ENCODE measurements around the gene PAX5.

The PAX5 gene

GRCh38 chr9:36986468-36987408 lies 47.3 kb downstream of the PAX5 start:
- Histone ChIP-seq H3K27me3 (ENCODE audit: control insufficient read depth in 1 of 2, insufficient read depth in 2 of 2, low read length in 2 of 2) (peaks cover 41 to 46% of the 10 kb centered on the region in 2 donors), H3K36me3 (ENCODE audit: control insufficient read depth in 2 of 2, insufficient read depth in 2 of 2, low read length in 2 of 2) (no peaks in the 10 kb centered on the region), H3K9me3 (ENCODE audit: control insufficient read depth in 2 of 2, low read length in 2 of 2) (peaks cover 6 to 10% of the 10 kb centered on the region in 2 donors), H3K4me3 (ENCODE audit: low read length in 2 of 2) (no peak overlapping the region), H3K9ac (ENCODE audit: low read length in 2 of 2) (no peak overlapping the region), H3K27ac (ENCODE audit: low read length) (no peak overlapping the region), H3K4me1 (ENCODE audit: control insufficient read depth, insufficient read depth, low read length) (no peaks in the 10 kb centered on the region)

- Histone ChIP-seq H3K9ac (ENCODE audit: low read length in 2 of 2) (no peak overlapping the region), H3K9me3 (ENCODE audit: control insufficient read depth in 2 of 2, low read length in 2 of 2) (peaks cover 0 to 6% of the 10 kb centered on the region in 2 donors), H3K4me3 (ENCODE audit: low read length in 2 of 2) (no peak overlapping the region), H3K27me3 (ENCODE audit: control insufficient read depth in 1 of 2, insufficient read depth in 2 of 2, low read length in 2 of 2) (peaks cover 41 to 44% of the 10 kb centered on the region in 2 donors), H3K4me1 (ENCODE audit: control insufficient read depth, insufficient read depth, low read length) (no peaks in the 10 kb centered on the region), H3K27ac (ENCODE audit: low read length) (no peak overlapping the region), H3K36me3 (ENCODE audit: control insufficient read depth in 2 of 2, insufficient read depth in 2 of 2, low read length in 2 of 2) (no peaks in the 10 kb centered on the region)
Measured at GRCh38 chr9:36985769-36986467, 48.1 kb downstream of the PAX5 start.

- no peak overlapping the region for H3K4me3 ChIP-seq (ENCODE audit: low read length in 2 of 2)
- H3K9ac ChIP-seq (ENCODE audit: low read length in 2 of 2): no peak overlapping the region
- no peaks in the 10 kb centered on the region for H3K4me1 ChIP-seq (ENCODE audit: control insufficient read depth, insufficient read depth, low read length)
- no peaks in the 10 kb centered on the region for H3K36me3 ChIP-seq (ENCODE audit: control insufficient read depth in 2 of 2, insufficient read depth in 2 of 2, low read length in 2 of 2)
- H3K9me3 ChIP-seq (ENCODE audit: control insufficient read depth in 2 of 2, low read length in 2 of 2): peaks cover 0 to 3% of the 10 kb centered on the region in 2 donors
- no peak overlapping the region for H3K27ac ChIP-seq (ENCODE audit: low read length)
- H3K27me3 ChIP-seq (ENCODE audit: control insufficient read depth in 1 of 2, insufficient read depth in 2 of 2, low read length in 2 of 2): peaks cover 44 to 48% of the 10 kb centered on the region in 2 donors
Measured at GRCh38 chr9:36985061-36985768, 48.9 kb downstream of the PAX5 start.

- Histone ChIP-seq H3K27me3 (ENCODE audit: control insufficient read depth in 1 of 2, insufficient read depth in 2 of 2, low read length in 2 of 2) (peaks cover 18 to 30% of the 10 kb centered on the region in 2 donors), H3K9me3 (ENCODE audit: control insufficient read depth in 2 of 2, low read length in 2 of 2) (no peaks in the 10 kb centered on the region), H3K4me1 (ENCODE audit: control insufficient read depth, insufficient read depth, low read length) (no peaks in the 10 kb centered on the region), H3K9ac (ENCODE audit: low read length in 2 of 2) (no peak overlapping the region), H3K27ac (ENCODE audit: low read length) (no peak overlapping the region), H3K36me3 (ENCODE audit: control insufficient read depth in 2 of 2, insufficient read depth in 2 of 2, low read length in 2 of 2) (no peaks in the 10 kb centered on the region), H3K4me3 (ENCODE audit: low read length in 2 of 2) (no peak overlapping the region)
Measured at GRCh38 chr9:36980148-36980974, 53.7 kb downstream of the PAX5 start.

- H3K9ac ChIP-seq (ENCODE audit: low read length in 2 of 2): no peak overlapping the region
- H3K4me1 ChIP-seq (ENCODE audit: control insufficient read depth, insufficient read depth, low read length): no peaks in the 10 kb centered on the region
- H3K27ac ChIP-seq (ENCODE audit: low read length): no peak overlapping the region
- no peaks in the 10 kb centered on the region for H3K36me3 ChIP-seq (ENCODE audit: control insufficient read depth in 2 of 2, insufficient read depth in 2 of 2, low read length in 2 of 2)
- H3K4me3 ChIP-seq (ENCODE audit: low read length in 2 of 2): no peak overlapping the region
- H3K27me3 ChIP-seq (ENCODE audit: control insufficient read depth in 1 of 2, insufficient read depth in 2 of 2, low read length in 2 of 2): peaks cover 8 to 15% of the 10 kb centered on the region in 2 donors
- no peaks in the 10 kb centered on the region for H3K9me3 ChIP-seq (ENCODE audit: control insufficient read depth in 2 of 2, low read length in 2 of 2)
Measured at GRCh38 chr9:36976371-36977030, 57.6 kb downstream of the PAX5 start.

GRCh38 chr9:36974731-36975130 lies 59.3 kb downstream of the PAX5 start:
- H3K36me3 ChIP-seq (ENCODE audit: control insufficient read depth in 2 of 2, insufficient read depth in 2 of 2, low read length in 2 of 2): no peaks in the 10 kb centered on the region
- H3K27me3 ChIP-seq (ENCODE audit: control insufficient read depth in 1 of 2, insufficient read depth in 2 of 2, low read length in 2 of 2): peaks cover 4 to 7% of the 10 kb centered on the region in 2 donors
- H3K4me1 ChIP-seq (ENCODE audit: control insufficient read depth, insufficient read depth, low read length): no peaks in the 10 kb centered on the region
- H3K27ac ChIP-seq (ENCODE audit: low read length): no peak overlapping the region
- no peak overlapping the region for H3K4me3 ChIP-seq (ENCODE audit: low read length in 2 of 2)
- H3K9ac ChIP-seq (ENCODE audit: low read length in 2 of 2): no peak overlapping the region
- H3K9me3 ChIP-seq (ENCODE audit: control insufficient read depth in 2 of 2, low read length in 2 of 2): no peaks in the 10 kb centered on the region

- H3K4me1 ChIP-seq (ENCODE audit: control insufficient read depth, insufficient read depth, low read length): no peaks in the 10 kb centered on the region
- no peak overlapping the region for H3K27ac ChIP-seq (ENCODE audit: low read length)
- no peak overlapping the region for H3K4me3 ChIP-seq (ENCODE audit: low read length in 2 of 2)
- H3K9ac ChIP-seq (ENCODE audit: low read length in 2 of 2): no peak overlapping the region
- no peaks in the 10 kb centered on the region for H3K36me3 ChIP-seq (ENCODE audit: control insufficient read depth in 2 of 2, insufficient read depth in 2 of 2, low read length in 2 of 2)
- H3K9me3 ChIP-seq (ENCODE audit: control insufficient read depth in 2 of 2, low read length in 2 of 2): no peaks in the 10 kb centered on the region
- H3K27me3 ChIP-seq (ENCODE audit: control insufficient read depth in 1 of 2, insufficient read depth in 2 of 2, low read length in 2 of 2): peaks cover 3 to 7% of the 10 kb centered on the region in 2 donors
Measured at GRCh38 chr9:36971935-36972488, 62.1 kb downstream of the PAX5 start.

GRCh38 chr9:36970007-36970888 lies 63.8 kb downstream of the PAX5 start:
- no peak overlapping the region for H3K9ac ChIP-seq (ENCODE audit: low read length in 2 of 2)
- no peak overlapping the region for H3K4me3 ChIP-seq (ENCODE audit: low read length in 2 of 2)
- peaks cover 0 to 2% of the 10 kb centered on the region in 2 donors for H3K27me3 ChIP-seq (ENCODE audit: control insufficient read depth in 1 of 2, insufficient read depth in 2 of 2, low read length in 2 of 2)
- no peaks in the 10 kb centered on the region for H3K9me3 ChIP-seq (ENCODE audit: control insufficient read depth in 2 of 2, low read length in 2 of 2)
- H3K27ac ChIP-seq (ENCODE audit: low read length): no peak overlapping the region
- H3K4me1 ChIP-seq (ENCODE audit: control insufficient read depth, insufficient read depth, low read length): no peaks in the 10 kb centered on the region
- H3K36me3 ChIP-seq (ENCODE audit: control insufficient read depth in 2 of 2, insufficient read depth in 2 of 2, low read length in 2 of 2): no peaks in the 10 kb centered on the region

- no peaks in the 10 kb centered on the region for H3K4me1 ChIP-seq (ENCODE audit: control insufficient read depth, insufficient read depth, low read length)
- no peak overlapping the region for H3K27ac ChIP-seq (ENCODE audit: low read length)
Measured at GRCh38 chr9:36969216-36969771, 64.8 kb downstream of the PAX5 start.

More at GRCh38 chr9:36969216-36969771, 64.8 kb downstream of the PAX5 start:
- H3K36me3 ChIP-seq (ENCODE audit: control insufficient read depth in 2 of 2, insufficient read depth in 2 of 2, low read length in 2 of 2): no peaks in the 10 kb centered on the region
- no peak overlapping the region for H3K9ac ChIP-seq (ENCODE audit: low read length in 2 of 2)
- H3K9me3 ChIP-seq (ENCODE audit: control insufficient read depth in 2 of 2, low read length in 2 of 2): no peaks in the 10 kb centered on the region
- H3K4me3 ChIP-seq (ENCODE audit: low read length in 2 of 2): no peak overlapping the region
- H3K27me3 ChIP-seq (ENCODE audit: control insufficient read depth in 1 of 2, insufficient read depth in 2 of 2, low read length in 2 of 2): peaks cover 0 to 2% of the 10 kb centered on the region in 2 donors
